Measurements from ENCODE around the gene FOXS1.

GRCh38 chr20:31831771-31832306 lies 13.6 kb downstream of the FOXS1 start:
- no peak for TF ChIP-seq CTCF (conservative IDR thresholded peaks at IDR 0.05; ENCODE audit: low read length)
- TF ChIP-seq EZH2phosphoT487 (IDR thresholded peaks at IDR 0.05; ENCODE audit: borderline replicate concordance), result no peak
